HG02588 (cell line): ENCODE measurements around the gene SEPHS1.

Experiments used
- ATAC-seq: cut with Tn5 transposase; IDR thresholded peaks from one replicate; pipeline ENCODE4 v1.9.1; 2021; ENCODE audit warnings: mild to moderate bottlenecking, moderate library complexity; ENCODE audit not compliant: unreplicated experiment

The SEPHS1 gene

GRCh38 chr10:13365831-13366230 is 17.7 kb upstream of the SEPHS1 start:
- no peak for ATAC-seq

GRCh38 chr10:13365243-13365642 is 17.1 kb upstream of the SEPHS1 start:
- ATAC-seq, result no peak

GRCh38 chr10:13360587-13360986 is 12.5 kb upstream of the SEPHS1 start:
- ATAC-seq, result no peak

GRCh38 chr10:13356392-13356791 is 8.3 kb upstream of the SEPHS1 start:
- ATAC-seq, result no peak

GRCh38 chr10:13354783-13355182 is 6.7 kb upstream of the SEPHS1 start:
- no peak for ATAC-seq

GRCh38 chr10:13352519-13352918 is 4.4 kb upstream of the SEPHS1 start:
- no peak for ATAC-seq

GRCh38 chr10:13351340-13351915 is 3.3 kb upstream of the SEPHS1 start:
- ATAC-seq, result no peak

GRCh38 chr10:13349463-13350274 is 1.6 kb upstream of the SEPHS1 start:
- ATAC-seq, result no peak

GRCh38 chr10:13347500-13348156 is 465 bp downstream of the SEPHS1 start:
- ATAC-seq, result peak; percentile 55

GRCh38 chr10:13347043-13347499 is 1.0 kb downstream of the SEPHS1 start:
- ATAC-seq, result peak; percentile 28

- ATAC-seq, result no peak
Measured at GRCh38 chr10:13346283-13347042, 1.6 kb downstream of the SEPHS1 start.

GRCh38 chr10:13340626-13341376 is 7.3 kb downstream of the SEPHS1 start:
- peak; percentile 96 for ATAC-seq

GRCh38 chr10:13340068-13340467 is 8.0 kb downstream of the SEPHS1 start:
- no peak for ATAC-seq

GRCh38 chr10:13338390-13339110 is 9.5 kb downstream of the SEPHS1 start:
- ATAC-seq, result no peak

- ATAC-seq, result no peak
Measured at GRCh38 chr10:13337827-13338196, 10.3 kb downstream of the SEPHS1 start.

GRCh38 chr10:13337128-13337826 is 10.8 kb downstream of the SEPHS1 start:
- ATAC-seq, result no peak

- no peak for ATAC-seq
Measured at GRCh38 chr10:13335881-13336280, 12.2 kb downstream of the SEPHS1 start.

- ATAC-seq, result no peak
Measured at GRCh38 chr10:13334556-13334955, 13.5 kb downstream of the SEPHS1 start.

- ATAC-seq, result no peak
Measured at GRCh38 chr10:13331646-13332045, 16.4 kb downstream of the SEPHS1 start.
